Endometrial microvascular endothelial cells (primary cell): ENCODE measurements around the gene COQ8B. TPM values are rescaled to one million over a fixed set of nuclear protein-coding genes. Genes with fewer than 3 reads are reported as not detected.
"Not testable (repeated sequence)": the region's sequence is repeated elsewhere in the genome, so short reads cannot be mapped to it uniquely, and the experiment has no call there.

Source experiments
- in situ Hi-C: cut with HindIII; loops from 2 replicates; pipeline ENCODE4 v1.10.0; 2017; ENCODE audit warnings: low sequenced_read_pairs, low pct_unique_long_range_greater_than_20kb; ENCODE audit errors: inconsistent ontology term
- total RNA-seq: library from RNA; depleted of rRNA; stranded (reverse); fragments of >200 nt; gene quantifications from one replicate; pipeline ENCODE4 v1.2.3, GENCODE V29; 2015; ENCODE audit errors: inconsistent ontology term

The COQ8B gene
- total RNA-seq, 1 donor from 2014 or later = 26.2 TPM

- in situ Hi-C loops = no loop called here
These were observed 27.2 kb upstream of the COQ8B start for GRCh38 chr19:40743926-40744325.

GRCh38 chr19:40742886-40743285 lies 26.2 kb upstream of the COQ8B start:
- in situ Hi-C loops = no loop called here

GRCh38 chr19:40742477-40742876 lies 25.8 kb upstream of the COQ8B start:
- in situ Hi-C loops = no loop called here

DNA sequence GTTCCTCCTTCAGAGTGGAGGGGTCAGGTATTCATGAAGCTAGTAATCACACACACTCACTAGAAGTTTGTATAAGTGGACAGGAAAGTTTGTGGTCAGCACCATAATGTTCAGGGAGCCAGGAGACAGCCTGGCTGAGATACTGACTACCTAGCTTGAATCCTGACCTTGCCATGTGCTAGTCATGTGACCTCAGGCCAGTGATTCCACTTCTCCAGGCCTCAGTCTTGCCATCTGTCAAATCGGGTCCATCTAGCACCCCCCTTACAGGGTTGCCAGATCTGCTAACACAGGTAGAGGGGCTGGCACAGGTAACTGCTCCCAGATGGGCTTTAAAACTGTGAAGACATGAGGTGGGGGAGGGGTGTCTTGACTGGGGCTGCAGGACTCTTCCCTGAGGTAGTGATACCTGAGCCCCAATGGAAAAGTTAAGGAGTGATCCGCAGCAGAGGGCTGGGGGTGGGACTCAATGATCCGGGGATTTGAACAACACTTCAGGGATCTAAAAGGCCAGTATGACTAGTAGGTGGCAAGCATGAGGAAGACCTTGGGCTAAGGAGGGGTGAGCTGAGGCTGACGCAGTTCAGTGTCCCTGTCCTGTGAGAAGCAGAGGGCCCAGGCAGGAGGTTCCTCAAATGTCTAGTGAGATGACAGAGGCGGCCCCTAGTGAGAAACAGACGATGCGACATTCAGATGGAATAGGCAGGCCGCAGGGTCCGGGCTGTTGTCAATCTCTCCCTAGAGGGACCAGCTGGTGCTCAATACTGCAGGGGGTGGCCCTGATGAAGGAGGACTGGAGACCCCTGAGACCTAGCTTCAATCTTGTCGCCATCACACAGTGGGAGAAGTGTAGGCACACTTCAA lies 25.1 kb upstream of the COQ8B start:
- in situ Hi-C loops = no loop called here

DNA sequence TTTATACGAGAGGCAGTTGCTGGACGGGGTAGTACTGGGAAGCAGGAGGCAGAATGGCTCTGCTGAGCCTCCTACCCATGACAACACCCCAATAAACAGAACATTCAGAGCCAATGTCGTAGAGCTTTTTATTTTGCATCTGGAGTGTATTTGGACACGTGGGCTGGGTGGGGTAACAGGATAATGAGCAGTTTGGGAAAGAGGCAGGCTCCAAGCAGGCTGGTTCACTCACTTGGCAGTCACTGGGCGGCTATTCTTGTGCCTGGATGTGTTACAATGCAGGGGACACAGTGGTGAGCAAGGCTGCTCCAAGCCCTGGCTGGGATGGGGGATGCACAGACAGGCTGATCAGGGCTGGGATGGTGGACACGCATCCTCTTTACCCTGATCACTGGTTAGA lies 24.1 kb upstream of the COQ8B start:
- in situ Hi-C loops = no loop called here

DNA sequence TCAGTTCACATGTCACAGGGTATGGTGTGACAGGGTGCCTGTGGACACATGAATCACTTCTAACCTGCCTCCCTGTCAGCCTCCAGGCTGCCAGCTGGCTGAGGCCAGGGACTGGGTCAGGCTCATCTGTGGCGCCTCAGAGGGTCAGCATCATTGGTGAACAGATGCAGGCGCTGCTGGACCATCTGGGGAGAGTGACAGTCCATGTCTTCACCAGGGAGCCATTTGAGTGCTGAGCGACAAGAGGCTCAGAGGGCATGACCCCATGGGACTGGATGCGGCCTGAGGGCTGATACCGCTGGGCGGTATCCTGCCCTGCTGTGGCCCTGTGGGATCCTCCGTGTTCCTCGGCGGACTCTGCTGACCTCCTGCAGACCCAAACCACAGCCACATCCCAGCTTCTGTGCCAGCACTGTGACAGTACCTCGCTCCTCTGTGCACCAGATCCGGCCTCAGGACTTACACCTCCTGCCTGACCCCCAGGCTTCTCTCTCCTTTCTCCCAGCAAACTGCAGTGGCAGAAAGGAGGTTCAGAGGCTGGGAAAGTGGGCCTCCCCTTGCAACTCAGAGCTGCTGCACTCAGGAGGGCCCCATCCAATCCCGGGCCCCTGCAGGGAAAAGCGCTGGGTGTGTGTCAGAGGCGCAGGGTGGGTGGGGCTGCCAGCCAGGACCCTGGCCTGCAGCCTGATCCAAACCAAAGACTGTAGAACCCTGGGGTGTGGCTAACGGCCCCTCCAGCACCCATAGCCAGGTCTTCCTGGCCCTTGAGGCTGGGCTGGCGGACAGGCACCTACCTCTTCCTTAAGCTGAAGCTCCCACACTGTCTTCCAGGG lies 23.4 kb upstream of the COQ8B start:
- in situ Hi-C loops = no loop called here

DNA sequence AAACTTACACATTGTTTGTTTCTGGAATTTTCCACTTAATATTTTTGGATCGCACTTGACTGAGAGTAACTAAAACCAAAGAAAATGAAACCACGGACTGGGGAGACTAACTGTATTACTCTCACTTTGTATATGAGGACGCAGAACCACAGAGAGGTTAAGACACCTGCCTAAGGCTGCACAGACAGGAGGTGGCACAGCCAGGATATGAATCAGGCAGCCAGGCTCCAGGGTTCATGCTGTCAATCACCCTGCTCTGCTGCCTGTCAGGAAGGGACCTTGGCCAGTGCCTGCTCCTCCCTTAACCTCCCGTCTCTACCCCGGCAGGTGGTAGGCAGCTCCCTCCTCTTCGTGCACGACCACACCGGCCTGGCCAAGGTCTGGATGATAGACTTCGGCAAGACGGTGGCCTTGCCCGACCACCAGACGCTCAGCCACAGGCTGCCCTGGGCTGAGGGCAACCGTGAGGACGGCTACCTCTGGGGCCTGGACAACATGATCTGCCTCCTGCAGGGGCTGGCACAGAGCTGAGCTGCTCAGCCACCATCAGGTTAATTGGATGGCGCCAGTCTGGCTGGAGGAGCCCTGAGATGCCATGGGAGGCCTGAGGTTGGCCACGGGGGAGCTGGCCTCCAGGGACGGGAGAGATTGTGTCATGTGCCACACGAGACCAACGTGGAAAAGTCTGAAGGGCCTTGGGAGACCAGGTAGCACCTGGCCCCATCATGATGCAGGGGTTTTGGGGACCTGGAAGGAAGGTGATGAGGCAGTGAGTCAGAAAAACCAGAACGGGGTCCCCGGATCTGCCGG lies 22.5 kb upstream of the COQ8B start:
- in situ Hi-C loops = no loop called here

DNA sequence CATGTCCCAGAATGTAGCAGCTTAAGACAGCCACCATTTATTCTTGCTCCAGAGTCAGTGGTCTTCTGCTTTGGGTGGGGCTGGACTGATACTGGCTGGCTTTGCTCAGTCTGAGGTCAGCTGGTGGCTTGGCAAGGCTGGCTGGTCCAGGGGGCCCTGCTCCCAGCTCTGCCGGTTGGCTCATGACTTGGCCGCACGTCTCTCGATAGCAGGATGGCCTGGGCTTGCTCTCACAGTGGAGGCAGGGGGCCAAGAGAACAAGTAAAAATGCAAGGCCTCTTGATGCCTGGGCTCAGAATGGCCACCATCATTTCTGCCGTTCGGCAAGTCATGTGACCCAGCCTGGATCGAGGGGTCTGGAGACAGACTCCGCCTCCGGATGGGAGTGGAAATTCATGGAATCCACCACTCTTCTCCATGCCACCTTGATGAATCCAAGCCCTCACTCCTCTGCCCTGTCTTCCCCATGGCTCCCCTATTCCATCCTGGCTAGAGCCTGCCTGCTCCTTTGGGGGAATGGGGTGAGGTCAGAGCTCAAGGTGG lies 20.5 kb upstream of the COQ8B start:
- in situ Hi-C loops = no loop called here

GRCh38 chr19:40736661-40737060 lies 20.0 kb upstream of the COQ8B start:
- in situ Hi-C loops = no loop called here

DNA sequence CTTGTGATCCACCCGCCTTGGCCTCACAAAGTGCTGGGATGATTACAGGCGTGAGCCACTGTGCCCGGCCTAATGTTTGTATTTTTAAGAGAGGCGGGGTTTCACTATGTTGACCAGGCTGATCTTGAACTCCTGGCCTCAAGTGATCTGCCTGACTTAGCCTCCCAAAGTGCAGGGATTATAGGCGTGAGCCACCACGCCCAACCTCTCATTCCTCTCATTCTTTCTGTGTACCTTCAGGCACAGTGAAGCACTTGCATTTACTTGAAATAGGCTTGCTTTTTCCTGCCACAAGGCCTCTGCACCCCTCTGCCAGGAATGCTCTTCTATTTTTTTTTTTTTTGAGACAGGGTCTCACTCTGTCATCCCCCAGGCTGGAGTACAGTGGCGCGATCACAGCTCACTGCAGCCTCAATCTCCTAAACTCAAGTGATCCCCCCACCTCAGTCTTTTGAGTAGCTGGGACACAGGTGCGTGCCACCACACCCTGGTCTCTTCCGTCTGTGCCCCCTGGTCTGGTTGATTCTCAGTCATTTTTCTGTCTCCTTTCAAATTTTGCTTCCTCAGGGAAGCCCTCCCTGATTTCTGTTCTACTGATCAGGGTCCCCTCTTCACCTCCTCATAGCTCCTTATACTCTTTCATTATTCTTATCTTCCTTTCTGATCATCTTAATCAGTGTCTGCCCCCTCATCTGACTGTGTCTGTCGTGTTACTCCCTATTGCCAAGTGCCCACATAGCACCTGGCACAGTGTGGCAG lies 18.5 kb upstream of the COQ8B start:
- in situ Hi-C loops = no loop called here

- in situ Hi-C loops = no loop called here
These were observed 16.5 kb upstream of the COQ8B start for GRCh38 chr19:40733149-40733548.

GRCh38 chr19:40732304-40732703 lies 15.6 kb upstream of the COQ8B start:
- in situ Hi-C loops = not testable (repeated sequence)

GRCh38 chr19:40730065-40730464 lies 13.4 kb upstream of the COQ8B start:
- in situ Hi-C loops = not testable (repeated sequence)

DNA sequence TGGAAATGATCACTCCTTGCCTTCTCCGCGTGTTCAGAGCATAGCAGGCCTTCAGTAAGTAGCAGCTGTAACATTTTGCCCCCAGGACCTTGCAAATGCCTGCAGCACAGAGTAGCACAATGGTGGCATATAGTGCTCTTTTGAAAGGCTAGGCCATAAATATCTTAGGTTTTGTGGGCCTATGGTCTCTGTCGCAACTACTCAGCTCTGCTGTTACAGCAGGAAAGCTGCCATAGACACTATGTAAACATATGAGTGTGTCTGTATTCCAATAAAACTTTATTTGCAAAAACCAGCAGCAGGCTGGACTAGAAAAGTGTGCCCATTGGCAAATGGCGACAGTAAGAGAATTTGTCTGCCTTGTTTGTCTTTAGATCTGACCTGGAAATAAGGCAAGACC lies 9.6 kb upstream of the COQ8B start:
- in situ Hi-C loops = no loop called here

DNA sequence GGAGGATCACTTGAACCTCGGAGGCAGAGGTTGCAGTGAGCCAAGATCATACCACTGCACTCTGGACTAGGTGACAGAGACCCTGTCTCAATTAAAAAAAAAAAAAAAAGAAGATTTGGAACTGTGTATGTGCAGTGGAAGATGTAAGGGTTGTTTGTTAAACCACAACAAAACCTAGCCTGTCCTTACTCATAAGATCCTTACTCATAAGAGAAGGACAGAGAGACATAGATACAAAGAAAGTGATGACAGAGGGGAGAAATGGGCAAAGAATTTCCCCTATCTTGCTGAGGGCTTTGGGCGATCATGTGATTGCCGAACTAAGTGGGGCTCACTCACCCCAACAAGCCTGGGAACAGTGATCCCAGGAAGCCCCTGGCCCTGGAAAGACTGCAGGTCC lies 8.2 kb upstream of the COQ8B start:
- in situ Hi-C loops = no loop called here

DNA sequence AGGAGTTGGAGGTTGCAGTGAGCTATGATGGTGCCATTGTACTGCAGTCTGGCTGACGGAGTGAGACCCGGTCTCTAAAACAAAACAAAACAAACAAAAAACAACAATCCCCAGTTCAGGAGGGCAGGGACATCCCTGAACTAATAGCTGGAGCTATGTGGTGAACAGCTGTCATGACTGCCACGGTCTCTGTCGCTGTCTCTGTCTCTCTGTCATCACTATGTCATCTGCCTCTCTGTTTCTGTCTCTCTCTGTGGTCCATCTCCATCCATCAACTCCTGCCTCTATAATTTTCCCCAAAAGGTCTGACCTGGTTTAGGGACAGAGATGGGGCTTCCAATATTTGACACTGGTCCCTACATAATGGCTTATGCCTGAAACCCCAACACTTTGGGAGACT lies 7.6 kb upstream of the COQ8B start:
- in situ Hi-C loops = no loop called here

DNA sequence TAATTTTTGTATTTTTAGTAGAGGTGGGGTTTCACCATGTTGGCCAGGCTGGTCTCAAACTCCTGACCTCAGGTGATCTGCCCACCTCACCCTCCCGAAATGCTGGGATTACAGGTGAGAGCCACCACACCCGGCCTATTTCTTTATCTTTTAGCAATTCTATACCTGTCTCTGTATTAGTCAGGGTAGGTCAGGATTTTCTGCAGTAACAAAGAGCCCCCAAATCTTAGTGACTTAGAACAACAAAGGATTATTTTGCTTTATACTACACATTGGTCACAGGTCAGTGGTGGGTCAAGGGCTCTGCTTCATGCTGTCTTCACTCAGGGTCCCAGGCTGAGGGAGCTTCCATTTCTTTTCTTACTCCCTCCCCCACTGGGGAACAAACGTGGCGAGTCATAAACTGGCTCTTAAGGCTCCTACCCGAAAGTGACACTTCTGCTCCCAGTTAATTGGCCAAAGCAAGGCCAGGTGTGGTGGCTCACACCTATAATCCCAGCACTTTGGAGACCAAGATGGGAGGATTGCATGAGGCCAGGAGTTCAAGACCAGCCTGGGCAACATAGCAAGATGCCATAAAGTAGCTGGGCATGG lies 7.1 kb upstream of the COQ8B start:
- in situ Hi-C loops = no loop called here
